DMS153 (cell line): ENCODE data around the gene CHURC1.

ENCODE experiments used
- DNase-seq: peaks from one replicate; lab custom pipeline; 2025; lab: John Stamatoyannopoulos, UW

The CHURC1 gene

GRCh38 chr14:64914237-64915028 lies at the start of gene CHURC1:
Gene CHURC1 (plus strand): TSS chr14:64914455. CDS start chr14:64914496, 41 bp downstream.
- peak; percentile 98 for DNase-seq

DNA sequence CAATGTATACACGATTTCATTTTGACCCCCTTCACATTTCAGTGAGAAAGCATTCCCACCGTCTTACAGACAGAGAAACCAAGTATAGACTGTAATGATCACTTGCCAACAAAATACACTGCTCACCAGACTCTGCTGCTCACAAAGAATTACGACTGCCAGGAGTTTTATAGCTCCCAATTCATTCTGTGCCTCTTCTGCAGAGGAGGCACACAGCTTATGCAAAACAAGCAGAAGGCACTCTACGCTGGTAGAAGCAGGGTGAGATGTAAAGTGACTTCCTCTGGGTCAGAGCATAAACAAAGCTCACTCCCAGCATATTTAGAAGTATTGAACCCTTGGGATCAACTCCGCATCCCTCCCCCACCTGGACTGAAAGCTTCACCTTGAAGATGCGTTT lies 49.1 kb upstream of the CHURC1 start:
- no peak for DNase-seq

GRCh38 chr14:64865992-64866391 lies 48.3 kb upstream of the CHURC1 start:
- no peak for DNase-seq

- DNase-seq, result no peak
Measured at GRCh38 chr14:64867182-64867581, 47.1 kb upstream of the CHURC1 start.

DNA sequence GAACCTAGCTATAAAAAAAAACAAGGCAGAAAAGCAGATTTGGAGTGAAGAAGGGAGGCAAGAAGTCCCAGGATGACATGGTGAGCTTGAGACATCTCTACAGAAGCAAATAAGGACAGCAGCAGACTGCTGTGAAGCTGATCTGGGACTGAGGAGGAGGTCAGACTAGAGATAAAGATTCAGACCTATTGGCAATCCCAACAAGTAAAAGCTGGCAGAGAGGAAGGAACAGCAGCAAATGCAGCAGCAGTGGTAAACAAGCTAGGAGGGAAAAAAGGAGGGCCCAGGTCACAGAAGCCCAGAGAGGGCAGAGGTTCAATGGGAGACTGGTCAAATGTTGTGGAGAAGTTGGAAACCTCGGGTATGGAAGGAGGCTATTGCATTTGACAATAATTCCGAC lies 45.9 kb upstream of the CHURC1 start:
- DNase-seq, result no peak

DNA sequence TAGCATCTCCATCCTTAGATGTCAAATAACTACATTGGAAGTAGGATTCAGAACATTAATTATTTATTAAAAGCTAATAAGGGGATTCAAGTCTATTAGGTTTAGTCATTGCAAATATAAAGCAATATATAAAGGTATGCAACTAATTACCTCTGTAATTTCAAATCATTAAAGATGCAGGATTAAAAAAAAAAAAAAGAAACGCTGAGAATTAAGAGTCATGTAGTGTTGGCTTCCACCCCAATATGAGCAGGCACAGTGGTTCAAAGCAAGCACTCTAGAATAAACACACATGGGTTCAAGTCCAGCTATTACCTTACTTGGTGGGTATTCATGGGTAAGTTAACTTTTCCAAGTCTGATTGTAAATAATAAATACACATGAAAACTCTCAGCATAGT lies 45.4 kb upstream of the CHURC1 start:
- DNase-seq, result no peak

- no peak for DNase-seq
Measured at GRCh38 chr14:64870160-64870559, 44.1 kb upstream of the CHURC1 start.

GRCh38 chr14:64871344-64871743 lies 42.9 kb upstream of the CHURC1 start:
- no peak for DNase-seq

- no peak for DNase-seq
Measured at GRCh38 chr14:64873506-64874219, 40.6 kb upstream of the CHURC1 start.

DNA sequence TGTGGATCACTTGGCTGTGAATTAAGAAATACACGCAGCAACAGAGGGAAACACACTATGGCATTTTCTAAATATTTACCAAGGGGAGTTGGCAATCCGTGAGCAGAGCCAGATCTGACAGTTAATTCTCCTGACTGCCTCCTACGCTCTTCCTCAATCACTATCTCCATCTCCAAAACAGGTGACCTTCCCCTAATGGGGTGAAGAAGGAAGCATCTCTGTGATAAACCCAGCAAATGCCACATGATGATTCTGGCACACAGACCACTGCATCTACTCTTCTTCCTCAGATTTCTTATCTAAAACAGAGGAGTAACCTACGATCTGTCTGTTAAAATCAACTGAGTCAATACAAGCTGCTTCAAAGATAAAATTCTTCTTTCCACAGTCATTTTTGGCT lies 38.9 kb upstream of the CHURC1 start:
- no peak for DNase-seq

GRCh38 chr14:64877846-64878245 lies 36.4 kb upstream of the CHURC1 start:
- no peak for DNase-seq

- peak; percentile 16 for DNase-seq
Measured at GRCh38 chr14:64878837-64879634, 35.2 kb upstream of the CHURC1 start.

DNA sequence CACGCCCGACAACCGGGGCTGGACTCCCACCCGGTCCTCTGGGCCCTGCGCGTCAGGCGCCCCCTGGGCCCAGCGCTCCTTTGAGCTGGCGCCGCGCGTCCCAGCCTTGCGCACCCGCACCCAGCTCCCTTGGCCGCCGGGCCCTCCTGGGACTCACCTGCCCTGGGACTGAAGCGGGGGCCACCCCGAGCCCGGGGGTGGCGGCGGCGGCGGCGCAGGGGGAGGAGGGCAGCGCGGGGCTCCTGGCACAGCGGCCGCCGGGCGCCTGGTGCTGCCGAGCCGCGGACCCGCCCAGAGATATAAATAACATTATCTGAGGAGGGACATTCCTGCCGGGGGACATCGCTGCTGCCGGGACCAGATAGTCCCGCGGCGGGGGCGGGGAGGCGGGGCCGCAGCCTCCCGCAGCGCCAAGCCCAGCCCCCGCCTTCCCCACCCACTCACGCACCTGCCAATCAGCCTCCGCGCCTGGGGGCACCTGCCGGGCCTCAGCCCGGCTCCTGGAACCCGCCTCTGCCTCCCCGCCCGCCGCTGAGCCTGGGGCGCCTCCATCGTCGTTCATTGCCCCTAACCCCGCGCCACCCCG lies 34.5 kb upstream of the CHURC1 start, which contains the start of gene SPTB:
Gene SPTB, minus strand, starts transcription at position 273 of the 586 bp plus-strand sequence. CDS start 56,813 bp downstream, outside the sequence.
- peak; percentile 49 for DNase-seq

DNA sequence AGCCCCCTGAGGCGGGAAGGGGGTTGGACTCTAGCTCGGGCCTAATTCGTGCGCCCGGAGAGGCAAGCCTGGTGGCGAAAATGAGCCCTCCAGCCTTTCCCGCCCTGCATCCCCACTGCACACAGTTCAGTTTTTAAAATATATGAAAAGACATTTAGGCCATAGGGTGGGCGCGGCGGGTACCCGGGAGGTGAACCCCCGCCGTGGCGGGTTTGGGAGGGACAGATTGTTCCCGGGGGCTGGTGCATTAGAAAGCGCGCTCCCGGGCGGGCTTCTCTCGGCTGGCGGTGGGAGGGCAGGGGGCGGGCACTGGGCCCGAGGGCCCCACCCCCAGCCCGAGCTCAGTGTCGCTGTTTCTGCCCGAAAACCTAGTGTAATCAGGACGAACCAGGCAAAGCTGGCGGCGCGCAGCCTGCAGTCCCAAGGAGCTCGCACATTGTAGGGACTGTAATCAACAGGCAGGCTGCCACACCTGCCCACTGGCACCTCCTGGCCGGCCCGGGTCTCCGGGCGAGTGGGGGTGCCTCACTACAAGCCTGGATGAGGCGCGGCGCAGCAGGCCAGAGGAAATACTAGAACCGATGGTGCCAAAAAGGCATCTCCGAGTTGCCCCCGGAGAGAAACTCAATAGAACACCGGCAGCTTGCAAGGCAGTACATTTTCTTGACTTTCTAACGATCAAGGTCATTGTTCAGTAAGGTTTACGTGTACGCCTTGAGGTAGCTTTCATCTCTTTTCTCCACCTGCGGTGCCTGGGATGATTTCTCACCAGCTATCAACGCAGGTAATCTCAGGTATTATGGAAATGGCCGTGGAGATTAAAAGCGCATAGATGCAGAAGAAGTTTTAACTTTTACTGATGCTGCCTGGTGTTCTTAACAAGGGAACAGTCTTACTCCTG lies 33.8 kb upstream of the CHURC1 start:
- DNase-seq, result no peak

GRCh38 chr14:64885559-64885958 lies 28.7 kb upstream of the CHURC1 start:
- DNase-seq, result no peak

DNA sequence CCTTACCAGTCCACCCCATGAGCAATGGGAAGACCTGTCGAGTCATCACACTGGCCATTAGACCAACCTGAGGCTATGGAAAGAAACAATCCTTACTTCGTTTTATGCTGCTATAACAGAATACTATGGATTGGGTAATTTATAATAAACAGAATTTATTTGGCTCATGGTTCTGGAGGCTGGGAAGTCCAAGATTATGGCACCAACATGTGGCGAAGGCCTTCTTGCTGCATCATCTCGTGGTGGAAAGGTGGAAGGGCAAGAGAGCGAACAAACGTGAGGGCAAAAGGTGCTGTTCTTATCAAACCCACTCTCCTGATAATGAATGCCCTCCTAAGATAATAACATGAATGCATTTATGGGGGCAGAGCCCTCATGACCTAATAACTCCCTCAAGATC lies 24.9 kb upstream of the CHURC1 start:
- DNase-seq, result no peak

- no peak for DNase-seq
Measured at GRCh38 chr14:64891173-64891838, 22.9 kb upstream of the CHURC1 start.

GRCh38 chr14:64891839-64892375 lies 22.3 kb upstream of the CHURC1 start:
- peak; percentile 41 for DNase-seq

- DNase-seq, result no peak
Measured at GRCh38 chr14:64899958-64900357, 14.3 kb upstream of the CHURC1 start.

DNA sequence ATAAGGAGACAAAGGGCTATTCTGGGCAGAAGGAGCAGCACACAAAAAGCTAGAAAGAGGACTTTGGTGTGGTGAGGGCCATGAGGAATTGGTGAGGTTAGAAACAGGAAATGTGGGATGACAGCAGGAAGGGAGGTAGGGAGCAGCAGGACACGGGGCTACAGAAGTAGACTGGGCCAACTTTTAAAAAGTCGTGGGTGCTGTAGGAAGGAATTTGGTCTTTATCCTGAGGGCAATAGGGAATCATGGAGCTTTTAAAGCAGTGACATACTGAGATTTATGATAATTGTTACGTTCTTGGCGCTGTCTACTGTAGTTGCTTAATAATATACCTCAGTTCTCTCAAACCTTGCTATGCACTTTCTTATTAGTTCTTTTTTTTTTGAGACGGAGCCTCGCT lies 8.2 kb upstream of the CHURC1 start:
- DNase-seq, result no peak
